ENCODE data around the gene PRICKLE3.
A peak's percentile ranks its signal among the peaks of the same experiment; 100 is the strongest.
"Not testable (repeated sequence)": the region's sequence is repeated elsewhere in the genome, so short reads cannot be mapped to it uniquely, and the experiment has no call there.

PRICKLE3 gene

GRCh38 chrX:49155900-49156837, 30.0 kb downstream of the PRICKLE3 start:
- DNase-seq: peak; percentile 72

GRCh38 chrX:49155243-49155899, 30.8 kb downstream of the PRICKLE3 start:
- DNase-seq: no peak

GRCh38 chrX:49153467-49153866, 32.7 kb downstream of the PRICKLE3 start:
- no peak for DNase-seq

- DNase-seq: not testable (repeated sequence)
Measured at GRCh38 chrX:49149291-49149690, 36.9 kb downstream of the PRICKLE3 start.

- not testable (repeated sequence) for DNase-seq
Measured at GRCh38 chrX:49148390-49149100, 37.6 kb downstream of the PRICKLE3 start.

- no peak for DNase-seq
Measured at GRCh38 chrX:49147936-49148335, 38.2 kb downstream of the PRICKLE3 start.

- no peak for DNase-seq
Measured at GRCh38 chrX:49147282-49147681, 38.9 kb downstream of the PRICKLE3 start.

- not testable (repeated sequence) for DNase-seq
Measured at GRCh38 chrX:49143154-49143553, 43.0 kb downstream of the PRICKLE3 start.

- not testable (repeated sequence) for DNase-seq
Measured at GRCh38 chrX:49142264-49142663, 43.9 kb downstream of the PRICKLE3 start.

- no peak for DNase-seq
Measured at GRCh38 chrX:49139713-49140112, 46.5 kb downstream of the PRICKLE3 start.

- no peak for DNase-seq
Measured at GRCh38 chrX:49137492-49137891, 48.7 kb downstream of the PRICKLE3 start.

- no peak for DNase-seq
Measured at GRCh38 chrX:49133759-49134158, 52.4 kb downstream of the PRICKLE3 start.

GRCh38 chrX:49132275-49132674, 53.9 kb downstream of the PRICKLE3 start:
- not testable (repeated sequence) for DNase-seq

- DNase-seq: no peak
Measured at GRCh38 chrX:49129427-49129826, 56.7 kb downstream of the PRICKLE3 start.

GRCh38 chrX:49127742-49128258, 58.4 kb downstream of the PRICKLE3 start:
- DNase-seq: not testable (repeated sequence)

All from NCI-H2029 (cell line).